Smooth muscle cell (in vitro differentiated cells): ENCODE results near the gene PCNX1. TPM values are rescaled to one million over a fixed set of nuclear protein-coding genes. Genes with fewer than 3 reads are reported as not detected.
A peak's percentile ranks its signal among the peaks of the same experiment; 100 is the strongest.
"Not testable (repeated sequence)": the region's sequence is repeated elsewhere in the genome, so short reads cannot be mapped to it uniquely, and the experiment has no call there.

Source experiments
- DNase-seq: peaks from one replicate; lab custom pipeline; 2025; ENCODE audit not compliant: unreplicated experiment; lab: John Stamatoyannopoulos, UW
- H2AFZ ChIP-seq: fragments of 200-600 bp; sonication (generic); 2 replicates; pipeline ENCODE4 v1.6.0; 2016; ENCODE audit warnings: antibody characterized with exemption, low read depth, mild to moderate bottlenecking
- H3F3A ChIP-seq: fragments of 200-600 bp; sonication (generic); 2 replicates; pipeline ENCODE4 v1.6.0; 2017; ENCODE audit warnings: antibody characterized with exemption, low read depth
- H3K27ac ChIP-seq: fragments of 200-600 bp; sonication (generic); 2 replicates; pipeline ENCODE4 v1.5.1; 2016; ENCODE audit warnings: low read depth, mild to moderate bottlenecking
- H3K27me3 ChIP-seq: fragments of 200-600 bp; sonication (generic); 2 replicates; pipeline ENCODE4 v1.6.1; 2016; ENCODE audit warnings: low read depth, mild to moderate bottlenecking
- H3K36me3 ChIP-seq: fragments of 200-600 bp; sonication (generic); 2 replicates; pipeline ENCODE4 v1.5.1; 2016; ENCODE audit warnings: low read depth
- H3K4me1 ChIP-seq: fragments of 200-600 bp; sonication (generic); 2 replicates; pipeline ENCODE4 v1.5.1; 2016; ENCODE audit warnings: low read depth
- H3K4me2 ChIP-seq: fragments of 200-600 bp; sonication (generic); 2 replicates; pipeline ENCODE4 v1.6.0; 2016; ENCODE audit warnings: mild to moderate bottlenecking
- H3K4me3 ChIP-seq: fragments of 200-600 bp; sonication (generic); 2 replicates; pipeline ENCODE4 v1.5.1; 2016; ENCODE audit warnings: mild to moderate bottlenecking
- H3K79me2 ChIP-seq: fragments of 200-600 bp; sonication (generic); 2 replicates; pipeline ENCODE4 v1.6.0; 2016; ENCODE audit warnings: low read depth, mild to moderate bottlenecking
- H3K9ac ChIP-seq: fragments of 200-600 bp; sonication (generic); 2 replicates; pipeline ENCODE4 v1.6.0; 2016; ENCODE audit warnings: low read depth
- H3K9me3 ChIP-seq: fragments of 200-600 bp; sonication (generic); replicated peaks from 2 replicates; pipeline ENCODE4 v1.5.1; 2016; ENCODE audit warnings: low read depth
- H4K20me1 ChIP-seq: fragments of 200-600 bp; sonication (generic); 2 replicates; pipeline ENCODE4 v1.6.0; 2016; ENCODE audit warnings: low read depth
- CTCF ChIP-seq: fragments of 200-600 bp; sonication (generic); IDR thresholded peaks from 2 replicates; pipeline ENCODE4 v1.5.1; 2017; ENCODE audit warnings: borderline replicate concordance, mild to moderate bottlenecking, antibody characterized with exemption; ENCODE audit not compliant: insufficient read depth, poor library complexity, severe bottlenecking
- WGBS: methylation state at CpG from one replicate; pipeline ENCODE4 v1.1.7; 2016; ENCODE audit warnings: low lambda C conversion rate; 5-methylcytosine and 5-hydroxymethylcytosine counted together
- polyA plus RNA-seq: library from polyadenylated mRNA; unstranded; fragments of >200 nt; fragmentation: Nextera tagmentation; extraction: Ambion mirVana; gene quantifications from 2 replicates; pipeline ENCODE4 v1.2.1, GENCODE V29; 2016
- total RNA-seq: library from RNA; depleted of rRNA; stranded (reverse); fragments of >200 nt; gene quantifications from 2 replicates; pipeline ENCODE4 v1.2.3, GENCODE V29; 2014

The PCNX1 gene
- total and polyA plus RNA-seq, 2 experiments from 2014 or later: 12.2 to 68.2 TPM

- no peak overlapping the region for H3K4me3 ChIP-seq
- no peak overlapping the region for H2AFZ ChIP-seq
- H4K20me1 ChIP-seq: no peaks in the 10 kb centered on the region
- no peaks in the 10 kb centered on the region for H3K79me2 ChIP-seq
- no peaks in the 10 kb centered on the region for H3K27me3 ChIP-seq
- DNase-seq: no peak
- no peak for TF ChIP-seq CTCF
- no peak overlapping the region for H3K4me2 ChIP-seq
- no peaks in the 10 kb centered on the region for H3K9me3 ChIP-seq
- H3K27ac ChIP-seq: no peak overlapping the region
- no peaks in the 10 kb centered on the region for H3K36me3 ChIP-seq
- H3F3A ChIP-seq: no peaks in the 10 kb centered on the region
- no peaks in the 10 kb centered on the region for H3K4me1 ChIP-seq
- WGBS: 65% methylated on average over 1 of the region's 1 CpG
- H3K9ac ChIP-seq: no peak overlapping the region
These were observed 27.8 kb upstream of the PCNX1 start for GRCh38 chr14:70879448-70879847.

- H3K4me2 ChIP-seq, H3K4me3 ChIP-seq, H3K27ac ChIP-seq, H3K79me2 ChIP-seq, H3K27me3 ChIP-seq, H3K9me3 ChIP-seq, H2AFZ ChIP-seq, H3K4me1 ChIP-seq, H3K36me3 ChIP-seq, H4K20me1 ChIP-seq, H3F3A ChIP-seq, DNase-seq, H3K9ac ChIP-seq: not testable (repeated sequence)
- WGBS: 100% methylated on average over 1 of the region's 1 CpG
These were observed 26.4 kb upstream of the PCNX1 start for GRCh38 chr14:70880888-70881287.

GRCh38 chr14:70881549-70882177 lies 25.6 kb upstream of the PCNX1 start:
- DNase-seq: no peak
- Histone ChIP-seq H3K36me3 (no peaks in the 10 kb centered on the region), H4K20me1 (no peaks in the 10 kb centered on the region), H3K4me1 (peaks cover 2% of the 10 kb centered on the region), H3K4me2 (no peak overlapping the region), H3K27ac (no peak overlapping the region), H3K4me3 (no peak overlapping the region), H2AFZ (no peak overlapping the region), H3K79me2 (no peaks in the 10 kb centered on the region), H3K9me3 (no peaks in the 10 kb centered on the region), H3F3A (peaks cover under 1% of the 10 kb centered on the region), H3K27me3 (no peaks in the 10 kb centered on the region), H3K9ac (no peak overlapping the region)
- 90% methylated on average over 7 of the region's 7 CpGs for whole genome bisulfite sequencing
- no peak for TF ChIP-seq CTCF

GRCh38 chr14:70882776-70883492 lies 24.3 kb upstream of the PCNX1 start:
- Histone ChIP-seq H3K9ac (no peak overlapping the region), H3K4me3 (no peak overlapping the region), H3K4me1 (peaks cover 14% of the 10 kb centered on the region), H3K79me2 (no peaks in the 10 kb centered on the region), H3F3A (peaks cover 10% of the 10 kb centered on the region), H3K27ac (peak overlapping the region; percentile 0), H3K36me3 (no peaks in the 10 kb centered on the region), H3K4me2 (peak overlapping the region; percentile 8), H4K20me1 (no peaks in the 10 kb centered on the region), H3K9me3 (no peaks in the 10 kb centered on the region), H3K27me3 (no peaks in the 10 kb centered on the region), H2AFZ (peak overlapping the region; percentile 21)
- TF ChIP-seq CTCF: no peak
- DNase-seq: no peak
- 60% methylated on average over 6 of the region's 6 CpGs for WGBS
